C4-2B (cell line): ENCODE measurements around the gene TXNIP.

Experiments used
- ZFX ChIP-seq: fragments of 450-650 bp; IDR thresholded peaks from 2 replicates; pipeline ENCODE4 v1.6.1; 2017
- TF ChIP-seq, protein P1 (sequence below): fragments of 450-650 bp; conservative IDR thresholded peaks from 2 replicates; pipeline ENCODE4 v1.5.1; 2017; ENCODE audit warnings: mild to moderate bottlenecking

DNA sequence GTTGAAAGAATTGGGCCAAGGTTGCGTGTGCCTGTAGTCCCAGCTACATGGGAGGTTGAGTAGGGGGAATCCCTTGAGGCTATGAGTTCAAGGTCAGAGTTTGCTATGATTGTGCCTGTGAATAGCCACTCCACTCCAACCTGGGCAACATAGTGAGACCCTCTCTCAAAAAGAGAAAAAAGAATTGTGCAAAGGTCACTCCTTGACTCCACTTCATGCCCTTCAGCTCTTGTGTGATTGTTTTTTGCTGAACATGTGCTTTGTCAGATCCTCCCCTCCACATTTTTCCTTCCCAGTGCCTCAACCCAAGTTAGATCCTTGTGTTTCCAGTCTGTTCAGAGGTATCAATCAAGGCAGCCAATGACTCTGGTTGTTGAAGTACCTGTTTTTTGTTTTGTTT, 8.5 kb downstream of the TXNIP start:
- TF ChIP-seq, protein P1, sequence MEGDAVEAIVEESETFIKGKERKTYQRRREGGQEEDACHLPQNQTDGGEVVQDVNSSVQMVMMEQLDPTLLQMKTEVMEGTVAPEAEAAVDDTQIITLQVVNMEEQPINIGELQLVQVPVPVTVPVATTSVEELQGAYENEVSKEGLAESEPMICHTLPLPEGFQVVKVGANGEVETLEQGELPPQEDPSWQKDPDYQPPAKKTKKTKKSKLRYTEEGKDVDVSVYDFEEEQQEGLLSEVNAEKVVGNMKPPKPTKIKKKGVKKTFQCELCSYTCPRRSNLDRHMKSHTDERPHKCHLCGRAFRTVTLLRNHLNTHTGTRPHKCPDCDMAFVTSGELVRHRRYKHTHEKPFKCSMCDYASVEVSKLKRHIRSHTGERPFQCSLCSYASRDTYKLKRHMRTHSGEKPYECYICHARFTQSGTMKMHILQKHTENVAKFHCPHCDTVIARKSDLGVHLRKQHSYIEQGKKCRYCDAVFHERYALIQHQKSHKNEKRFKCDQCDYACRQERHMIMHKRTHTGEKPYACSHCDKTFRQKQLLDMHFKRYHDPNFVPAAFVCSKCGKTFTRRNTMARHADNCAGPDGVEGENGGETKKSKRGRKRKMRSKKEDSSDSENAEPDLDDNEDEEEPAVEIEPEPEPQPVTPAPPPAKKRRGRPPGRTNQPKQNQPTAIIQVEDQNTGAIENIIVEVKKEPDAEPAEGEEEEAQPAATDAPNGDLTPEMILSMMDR, result no peak
- no peak for TF ChIP-seq ZFX
